ENCODE data around the gene ENDOG.

GRCh38 chr9:128835246-128836210, 17.2 kb downstream of the ENDOG start:
- TF ChIP-seq EZH2 (IDR thresholded peaks at IDR 0.05; ENCODE audit: insufficient read depth, poor library complexity, severe bottlenecking) (no peak), EZH2phosphoT487 (IDR thresholded peaks at IDR 0.05; ENCODE audit: insufficient read depth, low read depth) (no peak)

Measured in GM23248 (cell line).